Measurements from ENCODE around the gene SELENOM. TPM values are rescaled to one million over a fixed set of nuclear protein-coding genes. Genes with fewer than 3 reads are reported as not detected.
"Not testable (repeated sequence)": the region's sequence is repeated elsewhere in the genome, so short reads cannot be mapped to it uniquely, and the experiment has no call there.

SELENOM gene
- polyA plus RNA-seq, 1 experiment: 292 TPM

- peak; percentile 49 for DNase-seq (ENCODE audit: low read depth)
- CTCF ChIA-PET: interaction anchor here (1.2 kb wide), 1 partner anchor 127 kb away, joined by 4 read pairs; no protein-coding TSS in a partner anchor
Observed at GRCh38 chr22:31075961-31076360, 31.4 kb downstream of the SELENOM start.

GRCh38 chr22:31073545-31074145 is 33.7 kb downstream of the SELENOM start:
- H3K36me3 ChIP-seq (ENCODE audit: control insufficient read depth, insufficient read depth, low read length); H3K4me3 ChIP-seq (ENCODE audit: low read depth, low read length); H3K27me3 ChIP-seq (ENCODE audit: control insufficient read depth, insufficient read depth, low read length); DNase-seq (ENCODE audit: low read depth); POLR2A ChIA-PET: not testable (repeated sequence)
- CTCF ChIA-PET: interaction anchor here (0.7 to 1.7 kb wide), 3 partner anchors 10 to 20 kb away, joined by 3 to 4 read pairs (median 3); no protein-coding TSS in a partner anchor

More at GRCh38 chr22:31075961-31076360, 31.4 kb downstream of the SELENOM start:
- H3K27me3 ChIP-seq (ENCODE audit: control insufficient read depth, insufficient read depth, low read length): no peaks in the 10 kb centered on the region
- POLR2A ChIA-PET: no interaction called here
- no peak overlapping the region for H3K4me3 ChIP-seq (ENCODE audit: low read depth, low read length)
- TF ChIP-seq CTCF (IDR thresholded peaks at IDR 0.05; ENCODE audit: insufficient read depth, low read depth, low read length): no peak
- H3K36me3 ChIP-seq (ENCODE audit: control insufficient read depth, insufficient read depth, low read length): no peaks in the 10 kb centered on the region

- H3K27me3 ChIP-seq (ENCODE audit: control insufficient read depth, insufficient read depth, low read length); DNase-seq (ENCODE audit: low read depth); H3K36me3 ChIP-seq (ENCODE audit: control insufficient read depth, insufficient read depth, low read length); POLR2A ChIA-PET; H3K4me3 ChIP-seq (ENCODE audit: low read depth, low read length): not testable (repeated sequence)
- CTCF ChIA-PET: interaction anchor here (1.7 kb wide), 1 partner anchor 10 kb away, joined by 4 read pairs; no protein-coding TSS in a partner anchor
Observed at GRCh38 chr22:31073125-31073524, 34.2 kb downstream of the SELENOM start.

- H3K27me3 ChIP-seq (ENCODE audit: control insufficient read depth, insufficient read depth, low read length); H3K36me3 ChIP-seq (ENCODE audit: control insufficient read depth, insufficient read depth, low read length); H3K4me3 ChIP-seq (ENCODE audit: low read depth, low read length); CTCF ChIA-PET; DNase-seq (ENCODE audit: low read depth); POLR2A ChIA-PET: not testable (repeated sequence)
Observed at GRCh38 chr22:31069691-31070314, 37.6 kb downstream of the SELENOM start.

- ChIA-PET CTCF (interaction anchor here (0.7 kb wide), 1 partner anchor 191 kb away, joined by 3 read pairs; no protein-coding TSS in a partner anchor), POLR2A (no interaction called here)
- no peak for TF ChIP-seq CTCF (IDR thresholded peaks at IDR 0.05; ENCODE audit: insufficient read depth, low read depth, low read length)
- no peak overlapping the region for H3K4me3 ChIP-seq (ENCODE audit: low read depth, low read length)
- no peaks in the 10 kb centered on the region for H3K36me3 ChIP-seq (ENCODE audit: control insufficient read depth, insufficient read depth, low read length)
- DNase-seq (ENCODE audit: low read depth): no peak
- H3K27me3 ChIP-seq (ENCODE audit: control insufficient read depth, insufficient read depth, low read length): no peaks in the 10 kb centered on the region
Observed at GRCh38 chr22:31068970-31069369, 38.4 kb downstream of the SELENOM start.

- Histone ChIP-seq H3K27me3 (ENCODE audit: control insufficient read depth, insufficient read depth, low read length) (no peaks in the 10 kb centered on the region), H3K36me3 (ENCODE audit: control insufficient read depth, insufficient read depth, low read length) (no peaks in the 10 kb centered on the region), H3K4me3 (ENCODE audit: low read depth, low read length) (no peak overlapping the region)
- ChIA-PET CTCF (interaction anchor here (0.6 to 1.2 kb wide), 6 partner anchors 8 to 166 kb away, joined by 3 read pairs; no protein-coding TSS in a partner anchor), POLR2A (interaction anchor here (0.6 kb wide), 1 partner anchor 90 kb away, joined by 6 read pairs; no protein-coding TSS in a partner anchor)
- TF ChIP-seq CTCF (IDR thresholded peaks at IDR 0.05; ENCODE audit: insufficient read depth, low read depth, low read length): no peak
- DNase-seq (ENCODE audit: low read depth): no peak
Observed at GRCh38 chr22:31064369-31064768, 43.0 kb downstream of the SELENOM start.

All from BJ (cell line).